CD4-positive, alpha-beta T cell treated with Interleukin-17A for 4 hours (primary cell): ENCODE data around the gene HUS1.
"Not testable (repeated sequence)": the region's sequence is repeated elsewhere in the genome, so short reads cannot be mapped to it uniquely, and the experiment has no call there.

Source experiments
- DNase-seq: peaks from one replicate; pipeline ENCODE4 v3.0.0-alpha.2; 2020; ENCODE audit warnings: mixed read lengths

HUS1 gene

GRCh38 chr7:47943676-47944474, 35.5 kb downstream of the HUS1 start:
- no peak for DNase-seq

DNA sequence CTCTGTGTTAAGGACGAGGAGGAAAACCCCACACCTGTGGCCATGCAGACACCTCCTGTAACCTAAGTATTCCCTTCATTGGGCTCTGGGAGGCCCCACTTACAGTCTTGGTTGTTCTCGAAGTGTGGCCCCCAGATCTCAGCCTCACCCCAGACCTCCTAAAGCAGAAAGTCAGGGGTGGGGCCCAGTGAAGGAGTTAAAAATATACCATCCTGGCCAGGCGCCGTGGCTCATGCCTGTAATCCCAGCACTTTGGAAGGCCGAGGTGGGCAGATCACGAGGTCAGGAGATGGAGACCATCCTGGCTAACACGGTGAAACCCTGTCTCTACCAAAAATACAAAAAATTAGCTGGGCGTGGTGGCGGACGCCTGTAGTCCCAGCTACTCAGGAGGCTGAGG, 36.8 kb downstream of the HUS1 start:
- DNase-seq = not testable (repeated sequence)

DNA sequence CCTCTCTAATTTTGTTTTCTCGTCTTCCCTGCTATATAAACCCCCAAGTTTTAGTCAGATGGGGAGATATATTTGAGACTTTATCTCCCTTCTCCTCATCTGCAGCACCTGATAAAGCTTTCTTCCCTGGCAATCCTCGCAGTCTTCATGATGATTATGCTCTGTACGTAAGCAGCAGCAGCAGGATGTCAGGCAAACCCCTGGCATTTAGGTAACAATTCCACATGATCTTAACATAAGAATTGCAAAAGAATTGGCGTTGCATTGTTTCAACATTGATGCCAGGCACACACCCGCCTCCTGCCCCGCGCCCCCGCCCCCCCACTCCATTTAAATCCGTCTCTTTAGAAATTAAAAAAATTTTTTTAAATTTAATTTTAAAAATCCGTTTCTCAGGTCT, 37.3 kb downstream of the HUS1 start:
- DNase-seq = no peak

DNA sequence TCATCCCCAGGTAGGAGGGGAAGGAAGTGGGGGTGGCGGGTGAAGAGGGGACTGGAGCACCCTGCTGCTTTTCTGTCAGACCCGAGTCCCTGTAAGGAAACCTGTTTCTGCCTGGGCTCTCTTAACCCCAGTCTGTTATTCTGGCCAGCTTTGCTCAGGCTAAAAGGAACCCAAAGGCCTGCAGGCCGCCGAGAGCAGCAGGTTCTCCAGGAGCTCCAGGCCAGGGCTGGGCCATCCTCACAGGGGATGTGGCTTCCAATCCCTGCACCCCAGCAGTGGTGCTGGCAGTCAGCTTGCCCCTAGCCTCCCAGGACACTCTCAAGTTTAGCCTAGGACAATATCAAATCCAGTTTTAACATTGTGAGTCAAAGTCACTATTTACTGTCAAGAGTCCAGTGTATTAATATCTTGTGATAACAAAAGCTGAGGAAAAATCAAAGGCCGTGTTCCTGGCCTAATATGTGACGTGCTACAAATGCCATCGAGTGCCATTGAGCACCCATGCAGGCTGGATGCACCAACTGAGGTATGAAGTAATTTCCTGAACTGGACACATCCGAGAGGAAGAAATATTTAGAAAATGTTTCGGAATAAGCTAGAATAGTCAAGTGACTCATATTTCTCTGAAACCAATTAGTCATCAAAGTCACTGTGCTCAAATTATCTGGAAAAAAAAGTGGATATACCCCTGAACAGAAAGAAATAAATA, 38.1 kb downstream of the HUS1 start:
- no peak for DNase-seq

GRCh38 chr7:47940088-47941013, 39.1 kb downstream of the HUS1 start:
- DNase-seq = no peak

DNA sequence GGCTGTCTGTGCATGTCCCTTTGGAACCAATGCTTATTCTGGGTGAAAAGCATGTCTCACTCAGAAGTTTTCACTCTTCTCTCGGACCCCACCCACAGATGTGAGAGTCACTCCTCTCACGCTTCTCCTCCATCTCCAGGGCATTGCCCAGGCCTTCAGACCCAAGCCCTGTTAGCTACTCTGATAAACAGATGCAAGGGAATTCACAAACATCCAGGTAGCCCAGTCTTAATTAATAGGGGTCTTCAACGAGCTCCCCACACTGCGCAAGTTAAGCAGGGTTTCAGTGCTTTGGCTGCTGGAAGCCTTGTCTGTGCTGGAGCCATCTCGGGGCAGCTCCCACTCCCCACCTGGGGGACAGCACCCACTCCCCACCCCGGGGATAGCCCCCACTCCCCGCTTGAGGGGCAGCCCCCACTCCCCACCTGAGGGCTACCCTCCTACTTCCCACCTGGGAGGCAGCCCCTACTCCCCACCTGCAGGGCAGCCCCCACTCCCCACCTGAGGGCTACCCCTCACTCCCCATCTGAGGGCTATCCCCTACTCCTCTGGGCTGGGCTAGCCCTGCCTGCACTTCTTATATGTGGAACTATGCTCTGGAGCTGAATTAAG, 39.9 kb downstream of the HUS1 start:
- DNase-seq = no peak

GRCh38 chr7:47938574-47939165, 40.7 kb downstream of the HUS1 start:
- no peak for DNase-seq

- DNase-seq = no peak
Observed at GRCh38 chr7:47937711-47938573, 41.5 kb downstream of the HUS1 start.

GRCh38 chr7:47937065-47937687, 42.2 kb downstream of the HUS1 start:
- no peak for DNase-seq

GRCh38 chr7:47936323-47936722, 43.1 kb downstream of the HUS1 start:
- no peak for DNase-seq

- DNase-seq = no peak
Observed at GRCh38 chr7:47935336-47935735, 44.1 kb downstream of the HUS1 start.

- no peak for DNase-seq
Observed at GRCh38 chr7:47934831-47935230, 44.6 kb downstream of the HUS1 start.

DNA sequence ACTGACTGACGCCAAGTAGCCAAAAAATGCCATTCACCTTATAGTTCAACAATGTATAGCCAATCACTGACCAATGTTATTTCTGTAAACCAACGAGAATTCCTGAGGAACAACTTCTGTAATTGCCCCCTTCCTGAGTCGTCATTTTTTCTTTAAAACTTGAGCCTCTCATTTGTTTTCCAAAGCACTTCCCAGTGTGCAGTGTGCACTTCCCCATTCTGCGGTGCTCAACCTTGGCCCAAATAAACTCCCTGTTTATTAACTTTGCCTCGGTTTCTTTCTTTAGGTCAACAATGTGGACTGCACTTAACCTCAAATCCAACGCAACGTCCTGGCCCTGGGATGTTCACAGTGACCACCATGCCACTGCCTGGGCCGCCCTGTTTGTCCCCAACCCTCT, 46.2 kb downstream of the HUS1 start:
- DNase-seq = no peak

- DNase-seq = no peak
Observed at GRCh38 chr7:47932466-47933037, 46.9 kb downstream of the HUS1 start.

- no peak for DNase-seq
Observed at GRCh38 chr7:47932016-47932415, 47.4 kb downstream of the HUS1 start.

DNA sequence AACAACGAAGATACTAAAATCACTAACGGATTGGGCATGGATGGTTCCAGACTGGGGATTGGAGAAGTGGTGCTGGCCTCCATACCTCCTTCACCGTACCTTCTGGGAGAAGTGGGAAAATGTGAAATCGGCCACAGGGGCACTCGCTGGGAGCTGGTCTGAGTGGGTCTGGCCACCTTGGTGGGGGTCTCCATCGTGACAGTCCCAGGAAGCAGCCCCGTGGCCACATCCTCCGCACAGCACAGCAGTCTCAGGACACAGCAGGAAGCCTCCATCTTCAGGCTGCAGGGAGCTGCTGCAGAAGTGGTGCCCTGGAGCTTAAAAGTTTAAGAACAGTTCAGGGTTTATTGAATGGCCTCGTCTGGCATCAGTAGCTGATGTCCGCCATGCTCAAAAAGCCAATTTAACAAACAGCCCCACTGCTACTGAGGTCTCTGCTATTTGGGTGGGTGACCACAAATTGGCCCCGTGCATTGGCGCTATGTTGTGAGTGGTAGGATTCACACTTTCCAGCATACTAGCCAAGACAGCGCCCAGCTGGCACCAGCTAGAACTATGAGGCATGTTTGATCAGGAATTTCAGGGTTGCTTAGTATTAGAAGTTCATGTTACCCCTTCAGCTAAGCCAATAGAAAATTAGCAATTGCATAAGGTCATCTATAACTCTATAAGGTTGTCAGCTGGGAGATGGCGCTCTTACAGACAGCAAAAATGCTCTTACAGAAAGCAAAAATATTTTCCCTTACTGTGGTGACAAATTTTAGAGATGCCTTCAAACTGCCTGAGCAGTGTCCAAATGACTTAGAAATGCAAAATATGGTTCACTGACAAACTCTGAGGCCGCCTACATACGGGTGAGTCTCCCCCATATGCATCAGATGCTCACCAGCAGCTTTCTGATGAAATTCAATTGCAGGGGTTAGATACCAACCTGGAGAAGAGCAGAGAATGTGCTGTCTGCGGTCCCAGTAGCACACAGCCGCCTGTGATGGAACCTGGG, 48.1 kb downstream of the HUS1 start:
- DNase-seq = no peak

DNA sequence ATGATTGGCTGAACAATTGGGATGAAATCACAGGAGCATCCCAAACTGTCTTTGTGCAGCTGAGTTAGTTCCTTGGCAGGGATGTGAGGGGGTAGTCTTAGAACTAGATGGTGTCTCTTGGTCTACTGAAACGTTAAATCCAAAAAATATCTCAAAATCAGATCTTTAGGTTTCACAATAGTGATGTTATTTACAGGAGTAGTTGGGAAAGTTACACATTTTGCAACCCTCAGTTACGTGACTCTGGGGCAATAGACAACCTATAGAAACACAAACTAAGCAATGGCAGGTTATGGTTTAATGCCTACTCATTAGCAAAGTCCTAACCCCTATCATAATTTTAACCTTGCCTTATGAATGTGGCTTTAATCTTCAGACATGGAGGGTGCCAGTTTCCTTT, 55.1 kb downstream of the HUS1 start:
- DNase-seq = no peak

- DNase-seq = not testable (repeated sequence)
Observed at GRCh38 chr7:47923081-47923875, 56.1 kb downstream of the HUS1 start.
